Measurements from ENCODE around the gene TRIM50.
"Not testable (repeated sequence)": the region's sequence is repeated elsewhere in the genome, so short reads cannot be mapped to it uniquely, and the experiment has no call there.

The TRIM50 gene

DNA sequence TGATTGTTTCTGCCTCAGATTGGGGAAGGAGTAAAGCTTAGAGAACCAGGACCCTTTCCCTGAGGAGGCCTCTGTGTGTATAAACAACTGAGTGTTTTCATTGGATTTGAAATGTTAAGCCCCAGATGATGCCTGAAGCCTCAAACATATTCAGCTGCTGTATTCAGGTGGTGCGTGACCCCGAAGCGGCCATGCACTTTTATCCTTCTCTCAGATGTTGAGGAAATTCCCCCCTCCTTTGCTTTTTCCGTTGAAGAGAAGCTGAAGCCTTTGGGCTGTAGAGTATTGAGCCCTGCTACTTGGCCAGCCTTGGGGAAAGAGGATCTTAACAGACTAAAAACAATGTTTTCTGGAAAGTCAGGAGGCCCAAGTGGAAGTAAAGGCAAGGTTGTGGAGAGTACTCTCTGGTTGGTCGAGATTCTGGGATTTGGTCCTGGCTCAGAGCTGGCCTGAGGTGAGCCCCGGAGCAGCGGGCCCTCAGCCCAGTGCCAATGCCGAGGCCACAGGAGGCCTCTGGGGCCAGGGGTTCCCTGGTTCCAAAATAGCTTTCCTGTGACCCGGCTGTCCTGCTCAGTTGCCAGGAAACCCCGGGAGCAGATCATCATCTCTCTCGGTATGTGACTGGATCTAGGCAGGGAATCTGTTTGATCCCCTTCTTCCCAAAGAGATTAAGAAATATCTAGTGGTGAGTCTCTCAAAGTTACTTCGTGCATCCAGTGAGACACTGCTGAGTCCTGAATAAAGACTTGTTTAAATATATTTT lies 22.6 kb upstream of the TRIM50 start:
- no peak for DNase-seq (ENCODE audit: low spot score)

DNA sequence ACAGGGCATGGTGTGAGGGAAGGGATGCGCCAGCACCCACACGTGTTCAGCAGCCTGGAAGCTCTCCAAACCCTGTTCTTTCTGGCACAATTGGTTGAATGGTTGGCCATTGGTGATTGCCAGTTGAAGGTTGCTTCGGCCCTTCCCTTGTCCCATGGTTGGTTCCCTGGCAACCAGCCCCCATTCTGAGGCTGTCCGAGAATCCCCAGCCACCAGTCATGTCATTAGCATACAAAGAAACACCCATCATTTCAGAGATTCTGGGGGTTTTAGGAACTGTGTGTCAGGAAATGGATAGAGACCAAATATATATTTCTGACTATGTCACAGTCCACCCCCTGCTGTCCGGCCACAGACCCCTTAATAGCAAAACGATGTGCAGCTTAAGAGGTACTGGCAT lies 21.9 kb upstream of the TRIM50 start:
- no peak for DNase-seq (ENCODE audit: low spot score)

- no peak for DNase-seq (ENCODE audit: low spot score)
Observed at GRCh38 chr7:73345951-73346350, 18.1 kb upstream of the TRIM50 start.

- DNase-seq (ENCODE audit: low spot score): no peak
Observed at GRCh38 chr7:73345538-73345937, 17.7 kb upstream of the TRIM50 start.

DNA sequence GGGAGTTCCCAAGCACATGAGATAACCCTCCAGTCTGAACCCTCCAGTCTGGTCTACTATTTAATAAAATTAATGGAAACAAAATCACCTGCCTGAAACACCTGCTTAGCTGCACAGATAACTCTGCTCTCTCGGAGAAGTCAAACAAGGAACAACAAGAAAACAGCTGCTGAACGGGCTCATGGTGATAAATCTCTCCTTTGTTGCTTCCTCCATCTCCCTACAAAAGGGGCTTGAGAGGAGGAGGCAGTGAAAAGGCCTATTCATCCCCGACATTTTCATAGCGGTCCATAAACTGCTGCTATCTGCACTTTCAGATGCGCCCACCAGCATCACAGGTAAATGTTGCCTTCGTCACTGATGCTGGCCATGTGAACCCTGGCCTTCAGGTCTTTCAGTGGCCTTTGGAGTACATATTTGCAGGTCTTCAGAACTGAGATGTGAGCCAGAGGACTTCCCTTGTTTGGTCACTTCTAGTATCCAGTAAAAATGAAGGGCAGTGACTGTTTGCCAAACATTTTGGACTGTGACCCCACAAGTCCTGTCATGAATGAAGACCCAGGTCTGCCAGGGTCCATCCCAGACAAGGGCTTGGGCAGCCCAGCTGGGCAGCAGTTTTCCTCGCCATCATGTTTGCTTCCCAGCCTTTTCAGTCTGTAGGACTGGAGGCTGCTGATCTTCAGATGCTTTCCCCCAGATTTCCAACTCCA lies 15.9 kb upstream of the TRIM50 start:
- DNase-seq (ENCODE audit: low spot score): no peak

- no peak for DNase-seq (ENCODE audit: low spot score)
Observed at GRCh38 chr7:73342645-73343044, 14.8 kb upstream of the TRIM50 start.

GRCh38 chr7:73341877-73342276 lies 14.0 kb upstream of the TRIM50 start:
- no peak for DNase-seq (ENCODE audit: low spot score)

DNA sequence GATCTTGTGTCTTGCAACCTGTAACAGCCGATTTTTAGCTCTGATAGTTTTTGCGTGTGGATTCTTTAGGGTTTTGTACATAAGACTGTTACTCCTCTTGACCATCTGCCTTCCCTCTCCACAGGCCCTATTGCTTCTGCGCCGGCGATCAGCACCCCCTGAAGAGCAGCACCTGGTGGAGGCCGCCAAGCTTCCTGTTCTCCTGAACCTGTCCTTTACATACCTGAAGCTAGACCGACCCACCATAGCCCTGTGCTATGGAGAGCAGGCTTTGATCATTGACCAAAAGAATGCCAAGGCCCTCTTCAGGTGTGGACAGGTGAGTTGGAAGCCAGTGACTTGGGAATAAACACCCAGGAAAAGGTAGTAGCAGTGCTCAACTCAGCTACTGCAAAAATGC lies 12.6 kb upstream of the TRIM50 start:
- DNase-seq (ENCODE audit: low spot score): no peak

DNA sequence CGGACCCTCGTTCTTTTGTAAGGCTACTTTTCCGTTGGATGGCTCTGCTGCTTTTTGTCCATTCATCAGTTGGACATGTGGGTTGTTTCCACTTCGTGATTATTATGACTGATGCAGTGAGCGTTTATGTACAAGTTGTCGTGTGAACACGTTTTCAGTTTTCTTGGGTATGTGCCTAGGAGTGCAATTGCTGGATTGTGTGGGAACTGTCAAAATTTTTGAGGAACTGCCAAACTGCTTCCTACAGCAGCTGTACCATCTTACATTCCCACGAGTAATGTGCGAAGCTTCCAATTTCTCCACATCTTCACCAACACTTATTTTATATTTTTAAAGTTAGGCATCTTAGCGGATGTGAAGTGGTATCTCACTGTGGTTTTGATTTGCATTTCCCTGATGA lies 10.4 kb upstream of the TRIM50 start:
- DNase-seq (ENCODE audit: low spot score): no peak

- no peak for DNase-seq (ENCODE audit: low spot score)
Observed at GRCh38 chr7:73332447-73332846, 4.6 kb upstream of the TRIM50 start.

DNA sequence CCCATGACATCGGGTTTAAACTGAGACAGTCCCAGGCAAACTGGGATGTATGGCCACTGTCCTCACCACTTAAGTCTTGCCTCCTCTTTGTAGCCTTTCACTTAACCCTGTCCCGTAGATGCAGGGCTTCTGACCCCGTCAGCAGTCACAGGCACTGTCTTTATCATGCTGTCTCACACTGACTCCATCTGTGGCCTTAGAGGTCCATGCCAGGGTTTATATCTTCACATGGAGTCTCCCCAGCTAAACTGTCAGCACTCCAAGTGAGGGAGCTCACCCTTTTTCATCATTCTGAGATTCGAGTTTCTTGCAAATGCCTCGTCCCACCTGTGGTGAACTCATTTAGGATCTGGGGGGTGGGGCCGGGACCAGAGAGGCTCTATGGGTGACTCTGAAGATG lies 2.9 kb upstream of the TRIM50 start:
- DNase-seq (ENCODE audit: low spot score): no peak

DNA sequence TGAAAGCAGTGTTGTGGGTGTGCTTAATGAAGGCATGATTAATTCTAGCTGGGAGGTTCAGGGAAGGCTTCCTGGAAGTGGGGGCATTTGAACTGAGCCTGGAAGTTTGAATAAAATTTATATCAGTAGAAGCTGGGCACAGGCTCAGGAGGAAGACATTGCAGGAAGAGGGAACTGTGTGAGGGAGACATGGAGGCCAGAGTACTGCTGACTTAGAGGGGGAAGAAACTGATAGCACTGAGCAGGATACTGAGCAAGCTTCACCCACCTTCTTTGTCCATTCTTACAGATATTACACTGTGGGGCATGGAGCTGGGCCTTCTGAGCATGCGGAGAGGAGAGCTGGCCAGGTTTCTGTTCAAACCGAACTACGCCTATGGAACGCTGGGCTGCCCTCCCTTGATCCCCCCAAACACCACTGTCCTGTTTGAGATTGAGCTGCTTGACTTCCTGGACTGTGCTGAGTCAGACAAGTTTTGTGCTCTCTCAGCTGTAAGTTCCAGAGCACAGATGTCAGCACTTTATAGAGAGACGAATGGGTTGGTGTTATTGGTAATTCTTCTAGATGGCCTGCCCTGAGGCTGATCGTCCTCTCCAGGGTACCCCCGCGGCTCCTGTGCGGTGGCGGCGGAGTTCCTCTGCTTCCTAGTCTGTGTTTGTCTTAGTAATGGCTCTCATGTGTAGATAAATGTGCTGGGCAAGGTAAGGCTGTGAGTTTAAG lies 2.1 kb upstream of the TRIM50 start:
- no peak for DNase-seq (ENCODE audit: low spot score)

DNA sequence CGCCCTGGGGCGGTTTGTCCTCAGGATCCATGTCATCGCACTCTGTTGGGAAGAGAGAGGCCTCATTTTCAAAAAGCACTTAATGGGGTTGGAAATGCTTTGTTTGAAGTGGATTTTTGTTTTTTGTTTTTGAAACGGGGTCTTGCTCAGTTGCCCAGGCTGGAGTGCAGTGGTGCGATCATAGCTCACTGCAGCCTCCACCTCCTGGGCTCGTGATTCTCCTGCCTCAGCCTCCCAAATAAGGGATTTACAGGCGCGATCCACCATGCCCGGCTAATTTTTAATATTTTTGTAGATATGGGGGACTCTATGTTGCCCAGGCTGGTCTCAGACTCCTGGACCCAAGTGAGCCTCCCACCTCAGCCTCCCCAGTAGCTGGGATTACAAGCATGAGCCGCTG lies 814 bp upstream of the TRIM50 start:
- DNase-seq (ENCODE audit: low spot score): no peak

- DNase-seq (ENCODE audit: low spot score): not testable (repeated sequence)
Observed at GRCh38 chr7:73327449-73327848, 433 bp downstream of the TRIM50 start.

DNA sequence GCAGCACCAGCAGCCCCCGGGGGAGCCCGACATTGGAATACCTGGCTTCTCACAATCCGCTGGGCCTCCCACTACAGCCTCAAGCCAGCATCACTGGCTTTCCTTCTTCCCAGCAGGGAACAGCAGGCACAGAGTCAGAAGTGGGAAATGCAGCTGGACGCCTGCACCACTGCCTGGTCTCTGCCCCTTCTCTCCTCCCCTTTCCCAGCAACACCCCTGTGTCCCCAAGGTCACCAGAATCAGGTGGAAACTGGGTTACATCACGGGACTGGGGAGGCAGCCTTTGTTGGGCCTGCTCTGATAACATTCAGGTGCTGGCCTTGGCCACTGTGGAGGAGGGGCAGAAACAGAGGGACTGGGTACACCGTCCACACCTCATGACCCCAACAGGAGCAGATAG lies 2.5 kb downstream of the TRIM50 start:
- not testable (repeated sequence) for DNase-seq (ENCODE audit: low spot score)

GRCh38 chr7:73324081-73324845 lies 3.6 kb downstream of the TRIM50 start:
- peak; percentile 49 for DNase-seq (ENCODE audit: low spot score)

DNA sequence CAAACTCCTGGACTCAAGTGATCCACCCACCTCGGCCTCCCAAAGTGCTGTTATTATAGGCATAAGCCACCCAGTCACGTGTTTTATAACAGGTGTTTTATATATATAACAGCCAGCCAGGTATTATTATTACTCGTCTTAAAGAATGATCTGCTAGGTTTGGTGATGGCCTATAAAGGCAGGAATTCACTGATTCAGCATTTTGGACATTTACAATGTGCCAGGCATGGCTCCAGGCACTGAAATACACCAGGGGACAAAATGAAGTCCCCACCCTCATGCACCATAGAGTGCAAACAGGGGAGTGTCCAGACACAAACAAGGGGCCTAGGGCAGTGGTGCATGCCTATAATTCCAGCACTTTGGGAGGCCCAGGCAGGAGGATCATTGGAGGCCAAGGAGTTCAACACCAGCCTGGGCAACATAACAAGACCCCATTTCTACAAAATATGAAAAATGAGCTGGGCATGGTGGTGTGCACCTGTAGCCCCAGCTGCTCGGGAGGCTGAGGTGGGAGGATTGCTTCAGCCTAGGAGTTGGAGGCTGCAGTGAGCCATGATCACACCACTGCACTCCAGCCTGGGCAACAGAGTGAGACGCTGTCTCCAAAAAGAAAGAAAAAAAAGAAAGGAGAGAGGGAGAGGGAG lies 4.3 kb downstream of the TRIM50 start:
- DNase-seq (ENCODE audit: low spot score): not testable (repeated sequence)

DNA sequence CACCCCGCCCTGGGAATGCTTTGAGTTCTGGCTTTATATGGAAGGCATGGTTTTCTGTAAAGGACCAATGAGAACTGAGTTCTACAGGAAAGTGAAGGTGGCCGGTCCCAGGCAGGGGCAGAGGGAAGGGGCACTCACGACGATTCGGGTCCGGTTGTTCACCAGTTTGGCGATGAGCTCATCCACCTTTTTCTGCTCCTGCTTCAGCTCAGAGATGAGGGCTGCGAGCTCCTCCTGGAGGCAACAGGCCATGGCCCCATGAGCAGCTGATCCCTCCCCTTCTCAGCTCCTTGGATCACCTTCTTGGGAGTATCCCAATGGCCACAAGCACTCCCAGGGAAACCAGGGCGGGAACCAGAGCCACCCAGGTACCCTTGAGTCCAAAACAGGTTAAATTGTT lies 7.9 kb downstream of the TRIM50 start:
- not testable (repeated sequence) for DNase-seq (ENCODE audit: low spot score)

GRCh38 chr7:73319541-73319940 lies 8.3 kb downstream of the TRIM50 start:
- not testable (repeated sequence) for DNase-seq (ENCODE audit: low spot score)

DNA sequence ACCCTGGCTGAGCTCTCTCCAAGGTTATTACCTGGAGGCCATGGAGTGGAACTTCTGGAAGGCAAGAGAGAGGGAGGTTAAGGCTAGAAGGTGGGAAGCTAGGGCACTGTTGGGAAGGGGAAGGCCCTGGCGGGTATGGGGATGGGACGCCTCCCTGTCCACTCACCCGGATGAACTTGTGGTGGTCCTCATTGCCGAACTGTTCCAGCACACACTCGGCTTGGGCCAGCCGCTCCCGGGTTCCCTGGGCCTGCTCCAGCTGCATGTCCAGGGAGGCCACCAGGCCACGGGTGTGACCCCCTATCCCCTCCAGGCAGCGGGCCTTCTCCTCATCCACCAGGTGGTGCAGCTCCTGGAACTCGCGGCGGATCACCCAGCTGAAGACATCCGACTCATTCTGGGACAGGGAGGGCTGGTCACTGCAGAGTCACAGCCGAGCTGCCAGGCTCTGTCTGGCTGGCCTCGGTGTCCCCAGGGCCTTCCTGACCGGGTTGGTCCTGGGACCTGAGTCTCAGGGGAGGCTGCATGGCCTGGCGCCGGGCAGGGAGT lies 9.2 kb downstream of the TRIM50 start:
- not testable (repeated sequence) for DNase-seq (ENCODE audit: low spot score)

GRCh38 chr7:73316521-73316920 lies 11.4 kb downstream of the TRIM50 start:
- no peak for DNase-seq (ENCODE audit: low spot score)
